H1 (cell line): ENCODE results near the gene ERC1. TPM values are rescaled to one million over a fixed set of nuclear protein-coding genes. Genes with fewer than 3 reads are reported as not detected.

Experiments used
- CTCF ChIA-PET: fragments of 300-600 bp; sonication (Branson Sonifier 250); formaldehyde crosslinking; loops from one replicate; lab custom pipeline; 2021; ENCODE audit not compliant: partially characterized antibody; lab: Charles Lee
- POLR2A ChIA-PET: fragments of 300-600 bp; sonication (Branson Sonifier 250); formaldehyde crosslinking; loops from one replicate; lab custom pipeline; 2021; ENCODE audit warnings: inconsistent platforms; ENCODE audit not compliant: partially characterized antibody; lab: Charles Lee
- DNase-seq, 2 experiments: peaks; one replicate each; pipeline versions ENCODE4 v3.0.0 to v3.0.0-alpha.2; 2010 to 2022; ENCODE audit warnings: low spot score in 2 of 2, low read depth in 1 of 2, mixed read lengths in 1 of 2
- FAIRE-seq: peaks from 2 replicates; lab custom pipeline; 2011; peaks lifted over from hg19 to GRCh38; lab: Jason Lieb, UNC
- H2AFZ ChIP-seq: 2 replicates; pipeline ENCODE4 v1.8.1; 2012; ENCODE audit warnings: low read length, inconsistent platforms
- H2AK5ac ChIP-seq: 2 replicates; pipeline ENCODE4 v1.6.1; 2013; ENCODE audit warnings: low read depth, low read length
- H2BK120ac ChIP-seq: replicated peaks from 2 replicates; pipeline ENCODE3; 2013; ENCODE audit warnings: low read depth, low read length, inconsistent platforms
- H2BK12ac ChIP-seq: 2 replicates; pipeline ENCODE4 v1.6.1; 2013; ENCODE audit warnings: low read depth, low read length
- H2BK15ac ChIP-seq: 2 replicates; pipeline ENCODE4 v1.6.1; 2013; ENCODE audit warnings: low read length
- H2BK20ac ChIP-seq: 2 replicates; pipeline ENCODE4 v1.6.1; 2013; ENCODE audit warnings: low read length
- H2BK5ac ChIP-seq: 2 replicates; pipeline ENCODE4 v1.6.1; 2013; ENCODE audit warnings: low read depth, low read length
- H3K14ac ChIP-seq: 2 replicates; pipeline ENCODE4 v1.6.1; 2013; ENCODE audit warnings: inconsistent platforms; ENCODE audit not compliant: insufficient read length
- H3K18ac ChIP-seq: 2 replicates; pipeline ENCODE4 v1.6.1; 2013; ENCODE audit warnings: low read length; ENCODE audit errors: extremely low read depth
- H3K23ac ChIP-seq: 2 replicates; pipeline ENCODE4 v1.6.1; 2013; ENCODE audit warnings: inconsistent platforms; ENCODE audit not compliant: insufficient read length
- H3K23me2 ChIP-seq: 2 replicates; pipeline ENCODE4 v1.6.1; 2013; ENCODE audit warnings: low read depth, low read length
- H3K27ac ChIP-seq: 2 replicates; pipeline ENCODE4 v1.6.1; 2011; ENCODE audit warnings: low read depth, low read length, inconsistent platforms
- H3K27me3 ChIP-seq, 4 experiments: replicated peaks in 1 of 4; 1 replicate in 1 of 4; 2 replicates in 3 of 4; pipeline versions ENCODE4 v1.6.1 to v1.8.1; 2011 to 2013; ENCODE audit warnings: low read length in 3 of 4, mild to moderate bottlenecking in 3 of 4, inconsistent platforms in 2 of 4, mixed read lengths in 2 of 4, moderate library complexity in 1 of 4; ENCODE audit not compliant: control insufficient read depth in 3 of 4, insufficient read depth in 3 of 4; ENCODE audit errors: extremely low read depth in 1 of 4
- H3K36me3 ChIP-seq, 4 experiments: 2 replicates each; pipeline versions ENCODE4 v1.6.1 to v1.8.1; 2011 to 2013; ENCODE audit warnings: mild to moderate bottlenecking in 4 of 4, low read length in 3 of 4, moderate library complexity in 2 of 4, control low read depth in 1 of 4, inconsistent platforms in 1 of 4; ENCODE audit not compliant: insufficient read depth in 4 of 4, control insufficient read depth in 2 of 4
- H3K4ac ChIP-seq: replicated peaks from 2 replicates; pipeline ENCODE3; 2013; ENCODE audit warnings: low read length, low read depth, mixed read lengths, inconsistent platforms; ENCODE audit not compliant: insufficient read length
- H3K4me1 ChIP-seq, 4 experiments: replicated peaks in 1 of 4; 1 replicate in 1 of 4; 2 replicates in 3 of 4; pipeline versions ENCODE4 v1.6.1 to v1.8.1; 2011 to 2013; ENCODE audit warnings: low read length in 3 of 4, inconsistent platforms in 2 of 4, mixed read lengths in 1 of 4; ENCODE audit not compliant: insufficient read depth in 4 of 4, control insufficient read depth in 3 of 4
- H3K4me2 ChIP-seq, 2 experiments: 2 replicates each; pipeline versions ENCODE4 v1.6.1 to v1.8.1; 2011 to 2013; ENCODE audit warnings: low read depth in 2 of 2, low read length in 2 of 2, control low read depth in 1 of 2, inconsistent platforms in 1 of 2, mild to moderate bottlenecking in 1 of 2; ENCODE audit not compliant: insufficient read depth in 1 of 2
- H3K4me3 ChIP-seq, 4 experiments: fragments of 200-600, 300-600 bp in 1 of 4; sonication (generic), shearing (Covaris generic), sonication (Bioruptor Twin) in 1 of 4; 2 replicates each; pipeline versions ENCODE4 v1.5.1 to v1.8.1; 2011 to 2016; ENCODE audit warnings: low read length in 4 of 4, low read depth in 3 of 4, control low read depth in 2 of 4, inconsistent platforms in 2 of 4, mild to moderate bottlenecking in 2 of 4, mixed read lengths in 1 of 4, moderate library complexity in 1 of 4; ENCODE audit not compliant: insufficient read depth in 2 of 4; ENCODE audit errors: extremely low read depth in 1 of 4
- H3K56ac ChIP-seq: replicated peaks from 2 replicates; pipeline ENCODE3; 2013; ENCODE audit warnings: low read depth, mild to moderate bottlenecking, mixed read lengths, low read length, inconsistent platforms; ENCODE audit not compliant: insufficient read length
- H3K79me1 ChIP-seq: 2 replicates; pipeline ENCODE4 v1.6.1; 2013; ENCODE audit warnings: low read depth, low read length, control low read depth
- H3K79me2 ChIP-seq, 2 experiments: 2 replicates each; pipeline versions ENCODE4 v1.6.1 to v1.8.1; 2012 to 2013; ENCODE audit warnings: low read length in 2 of 2, mild to moderate bottlenecking in 2 of 2, inconsistent platforms in 1 of 2; ENCODE audit not compliant: insufficient read depth in 2 of 2, control insufficient read depth in 1 of 2
- H3K9ac ChIP-seq, 4 experiments: replicated peaks in 1 of 4; 1 replicate in 1 of 4; 2 replicates in 3 of 4; pipeline versions ENCODE4 v1.6.1 to v1.8.1; 2011 to 2013; ENCODE audit warnings: low read depth in 3 of 4, low read length in 3 of 4, control low read depth in 2 of 4, mild to moderate bottlenecking in 2 of 4, moderate library complexity in 2 of 4, inconsistent platforms in 1 of 4; ENCODE audit errors: extremely low read depth in 1 of 4
- H3K9me3 ChIP-seq, 2 experiments: 2 replicates each; pipeline versions ENCODE4 v1.6.1 to v1.8.1; 2012 to 2013; ENCODE audit warnings: mild to moderate bottlenecking in 2 of 2, moderate library complexity in 2 of 2, control low read depth in 1 of 2, inconsistent platforms in 1 of 2, low read depth in 1 of 2, low read length in 1 of 2, mixed read lengths in 1 of 2; ENCODE audit not compliant: insufficient read depth in 2 of 2
- H4K20me1 ChIP-seq, 2 experiments: replicated peaks in 1 of 2; 2 replicates each; pipeline versions ENCODE3 to v1.8.1; 2011 to 2013; ENCODE audit warnings: inconsistent platforms in 2 of 2, low read length in 2 of 2, mild to moderate bottlenecking in 1 of 2; ENCODE audit not compliant: insufficient read depth in 2 of 2, control insufficient read depth in 1 of 2
- H4K5ac ChIP-seq: 2 replicates; pipeline ENCODE4 v1.6.1; 2013; ENCODE audit warnings: low read length, low read depth, mixed read lengths, inconsistent platforms; ENCODE audit not compliant: insufficient read length
- H4K8ac ChIP-seq: 2 replicates; pipeline ENCODE4 v1.8.0; 2013; ENCODE audit warnings: mild to moderate bottlenecking, moderate library complexity, low read length, inconsistent platforms; ENCODE audit not compliant: insufficient read depth; ENCODE audit errors: extremely low read depth
- H4K91ac ChIP-seq: replicated peaks from 2 replicates; pipeline ENCODE3; 2013; ENCODE audit warnings: low read length, mixed read lengths, inconsistent platforms; ENCODE audit not compliant: insufficient read length
- CHD2 ChIP-seq: IDR thresholded peaks from 2 replicates; pipeline ENCODE4 v1.6.1; 2012; ENCODE audit warnings: low read length, improper control_type of control experiment
- CTBP2 ChIP-seq: IDR thresholded peaks from 2 replicates; pipeline ENCODE4 v1.7.0; 2011; ENCODE audit warnings: borderline replicate concordance, mild to moderate bottlenecking, moderate library complexity, mixed read lengths, low read length; ENCODE audit not compliant: insufficient read depth, insufficient read length
- MAFK ChIP-seq: IDR thresholded peaks from 2 replicates; pipeline ENCODE4 v1.6.1; 2012; ENCODE audit warnings: low read depth, mild to moderate bottlenecking, improper control_type of control experiment, low read length
- RBBP5 ChIP-seq: IDR thresholded peaks from 2 replicates; pipeline ENCODE4 v1.7.1; 2012; ENCODE audit warnings: low read depth, mild to moderate bottlenecking, inconsistent platforms, low read length, moderate library complexity, borderline replicate concordance
- SIRT6 ChIP-seq: IDR thresholded peaks from one replicate; pipeline ENCODE4 v1.7.1; 2012; ENCODE audit warnings: low read length, inconsistent platforms
- SIX5 ChIP-seq: IDR thresholded peaks from 2 replicates; pipeline ENCODE4 v1.6.1; 2011; ENCODE audit warnings: mild to moderate bottlenecking, low read depth, low read length
- SP1 ChIP-seq: IDR thresholded peaks from 2 replicates; pipeline ENCODE4 v1.6.1; 2011; ENCODE audit warnings: low read depth, low read length
- SP2 ChIP-seq: IDR thresholded peaks from 2 replicates; pipeline ENCODE4 v1.6.1; 2012; ENCODE audit warnings: mild to moderate bottlenecking, low read length, inconsistent platforms
- TAF7 ChIP-seq: optimal IDR thresholded peaks from 2 replicates; pipeline ENCODE3; 2011; ENCODE audit warnings: low read depth, mild to moderate bottlenecking, inconsistent platforms, low read length, moderate library complexity, borderline replicate concordance
- WGBS, 2 experiments: shearing (Covaris generic) in 1 of 2; methylation state at CpG; one replicate each; pipeline versions ENCODE4 v1.1.6 to v1.1.7; 2013 to 2015; ENCODE audit warnings: low lambda C conversion rate in 2 of 2, mixed read lengths in 2 of 2, inconsistent platforms in 1 of 2, low coverage in 1 of 2, missing lambda C conversion rate in 1 of 2; ENCODE audit not compliant: insufficient replicate concordance in 2 of 2, insufficient coverage in 1 of 2, insufficient read length in 1 of 2; ENCODE audit errors: extremely low coverage in 1 of 2, missing lambda C conversion rate in 1 of 2; 5-methylcytosine and 5-hydroxymethylcytosine counted together
- polyA plus RNA-seq, 7 experiments: library from polyadenylated mRNA; depleted of rRNA in 3 of 7; stranded (reverse) in 5 of 7; unstranded in 2 of 7; fragments of >200 nt in 5 of 7; fragments of 200-250 nt in 2 of 7; gene quantifications; 1 replicate in 5 of 7; 2 replicates in 1 of 7; 4 replicates in 1 of 7; pipeline versions ENCODE4 v1.2.1 to v1.2.3, GENCODE V29; 2011 to 2013; ENCODE audit warnings: missing spikeins in 2 of 7, mixed read lengths in 2 of 7
- total RNA-seq: library from RNA; stranded (reverse); fragmentation: NEBNext Ultra II Directional; extraction: Animal tissue kit (Norgen Biotek cat#: 25700); gene quantifications from 2 replicates; pipeline ENCODE4 v1.2.1, GENCODE V29; 2021
- TF ChIP-seq, protein P1 (sequence below): IDR thresholded peaks from 2 replicates; pipeline ENCODE4 v1.6.1; 2011; ENCODE audit warnings: low read depth, mild to moderate bottlenecking, low read length; ENCODE audit not compliant: insufficient read depth
- TF ChIP-seq, protein P2 (sequence below): IDR thresholded peaks from 2 replicates; pipeline ENCODE4 v1.6.1; 2012; ENCODE audit warnings: inconsistent platforms

Gene ERC1
- total and polyA plus RNA-seq, 2 of the 8 experiments (the other 6 are each of a cell fraction or from before 2014, with no cell fraction given), result 7.8 to 45.7 TPM

DNA sequence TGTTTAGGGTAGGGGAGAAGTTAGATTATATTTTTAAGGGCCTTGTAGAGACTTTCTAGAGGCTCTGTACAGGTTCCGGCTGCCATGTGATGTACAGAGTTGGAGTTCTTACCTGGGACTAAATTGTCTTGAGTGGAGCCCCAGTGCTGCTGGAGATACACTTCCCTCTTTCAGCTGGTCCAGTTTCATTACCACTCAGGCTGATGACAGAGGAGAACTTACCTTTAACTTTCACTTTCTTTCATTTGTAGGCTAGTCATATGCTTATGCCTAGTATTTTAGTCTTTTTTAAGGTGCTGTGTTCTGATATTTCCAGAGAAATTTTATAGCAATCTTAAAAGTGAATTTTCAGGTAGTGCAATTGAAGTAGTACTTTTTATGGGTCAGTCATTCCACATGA is 117.3 kb downstream of the ERC1 start:
- no peaks in the 10 kb centered on the region for H3K79me1 ChIP-seq
- no peaks in the 10 kb centered on the region; a peak in 2 of 8 replicates for H3K36me3 ChIP-seq
- no peak overlapping the region for H3K14ac ChIP-seq
- no peak overlapping the region for H2BK20ac ChIP-seq
- H3K27me3 ChIP-seq, result no peaks in the 10 kb centered on the region
- no peak overlapping the region for H3K4me2 ChIP-seq
- no peak overlapping the region for H3K27ac ChIP-seq
- no peak overlapping the region for H2BK12ac ChIP-seq
- no peaks in the 10 kb centered on the region for H3K4me1 ChIP-seq
- FAIRE-seq, result no peak
- H2BK120ac ChIP-seq, result no peak overlapping the region
- no peaks in the 10 kb centered on the region for H3K79me2 ChIP-seq
- no peak overlapping the region for H2BK5ac ChIP-seq
- no peak overlapping the region for H4K8ac ChIP-seq
- no peak overlapping the region for H3K4me3 ChIP-seq
- H3K56ac ChIP-seq, result no peak overlapping the region
- no peak overlapping the region for H2AK5ac ChIP-seq
- WGBS, 2 experiments, result 67% methylated on average over 1 of the region's 1 CpG; no CpG with 5 or more reads in 1 of the 2 experiments
- DNase-seq, result no peak
- no peak overlapping the region for H4K5ac ChIP-seq
- H3K4ac ChIP-seq, result no peak overlapping the region
- no peak overlapping the region for H3K23ac ChIP-seq
- no peak overlapping the region for H3K18ac ChIP-seq
- POLR2A ChIA-PET, result no interaction called here
- peaks cover 2% of the 10 kb centered on the region in 2 experiments for H4K20me1 ChIP-seq
- H3K9ac ChIP-seq, result no peak overlapping the region
- H2BK15ac ChIP-seq, result no peak overlapping the region
- CTCF ChIA-PET, result interaction anchor here (1.2 kb wide), 1 partner anchor 10 kb away, joined by 6 read pairs; no protein-coding TSS in a partner anchor
- no peak overlapping the region for H2AFZ ChIP-seq
- H3K23me2 ChIP-seq, result no peaks in the 10 kb centered on the region
- no peaks in the 10 kb centered on the region for H3K9me3 ChIP-seq
- no peak overlapping the region for H4K91ac ChIP-seq
- TF ChIP-seq CTBP2, result no peak
- TF ChIP-seq, protein P1, sequence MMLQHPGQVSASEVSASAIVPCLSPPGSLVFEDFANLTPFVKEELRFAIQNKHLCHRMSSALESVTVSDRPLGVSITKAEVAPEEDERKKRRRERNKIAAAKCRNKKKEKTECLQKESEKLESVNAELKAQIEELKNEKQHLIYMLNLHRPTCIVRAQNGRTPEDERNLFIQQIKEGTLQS, result no peak
- TF ChIP-seq, protein P2, sequence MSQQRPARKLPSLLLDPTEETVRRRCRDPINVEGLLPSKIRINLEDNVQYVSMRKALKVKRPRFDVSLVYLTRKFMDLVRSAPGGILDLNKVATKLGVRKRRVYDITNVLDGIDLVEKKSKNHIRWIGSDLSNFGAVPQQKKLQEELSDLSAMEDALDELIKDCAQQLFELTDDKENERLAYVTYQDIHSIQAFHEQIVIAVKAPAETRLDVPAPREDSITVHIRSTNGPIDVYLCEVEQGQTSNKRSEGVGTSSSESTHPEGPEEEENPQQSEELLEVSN, result no peak
- TF ChIP-seq RBBP5, result no peak
- no peak for TF ChIP-seq MAFK
- no peak for TF ChIP-seq SP2
- no peak for TF ChIP-seq SP1
- no peak for TF ChIP-seq SIRT6
- TF ChIP-seq TAF7, result no peak
- TF ChIP-seq SIX5, result no peak
- TF ChIP-seq CHD2, result no peak
